SU-DHL-6 (cell line): ENCODE data around the gene EN1.

Experiments used
- CTCF ChIP-seq: fragments of 200-600 bp; sonication (generic); IDR thresholded peaks from one replicate; pipeline ENCODE4 v1.5.1; 2017; ENCODE audit warnings: antibody characterized with exemption, mild to moderate bottlenecking, low read length, moderate library complexity; ENCODE audit not compliant: insufficient read depth, poor library complexity, severe bottlenecking
- EZH2phosphoT487 ChIP-seq: fragments of 200-600 bp; sonication (generic), shearing (Covaris generic); conservative IDR thresholded peaks from 2 replicates; pipeline ENCODE4 v1.6.1; 2018; ENCODE audit warnings: mild to moderate bottlenecking, antibody characterized with exemption, low read length, moderate library complexity, mixed read lengths

GRCh38 chr2:118875318-118875717, 27.9 kb upstream of the EN1 start:
- TF ChIP-seq CTCF: no peak
- TF ChIP-seq EZH2phosphoT487: no peak
